Sigmoid colon (tissue), 7 donors: ENCODE results near the gene WDR33. TPM values are rescaled to one million over a fixed set of nuclear protein-coding genes. Genes with fewer than 3 reads are reported as not detected.

Experiments
- DNase-seq: peaks from one replicate; pipeline ENCODE4 v3.0.0-alpha.2; 2019
- H3K27ac ChIP-seq, 4 donors: fragments of 200-600 bp; sonication (generic); one replicate each; pipeline ENCODE4 v1.5.1; 2016 to 2019; ENCODE audit warnings: mild to moderate bottlenecking in 1 of 4
- H3K27me3 ChIP-seq, 3 donors: fragments of 200-600 bp; sonication (generic); one replicate each; pipeline ENCODE4 v1.5.1; 2019; ENCODE audit warnings: mild to moderate bottlenecking in 1 of 3
- H3K36me3 ChIP-seq, 4 donors: fragments of 200-600 bp; sonication (generic); one replicate each; pipeline ENCODE4 v1.5.1; 2016 to 2019
- H3K4me1 ChIP-seq, 4 donors: fragments of 200-600 bp; sonication (generic); one replicate each; pipeline ENCODE4 v1.5.1; 2017 to 2019
- H3K4me3 ChIP-seq, 4 donors: fragments of 200-600 bp; sonication (generic); one replicate each; pipeline ENCODE4 v1.5.1; 2017 to 2019; ENCODE audit warnings: mild to moderate bottlenecking in 2 of 4, moderate library complexity in 1 of 4
- H3K9me3 ChIP-seq, 4 donors: fragments of 200-600 bp in 3 of 4; sonication (generic) in 3 of 4; one replicate each; pipeline versions ENCODE4 v1.5.1 to v1.6.1; 2013 to 2019
- CTCF ChIP-seq, 4 experiments: fragments of 450-650 bp in 3 of 4; fragments of 200-600 bp in 1 of 4; IDR thresholded peaks; one replicate each; pipeline ENCODE4 v1.5.1; 2016 to 2019; ENCODE audit warnings: antibody characterized with exemption in 4 of 4, mild to moderate bottlenecking in 3 of 4, moderate library complexity in 2 of 4
- EP300 ChIP-seq, 4 donors: sonication (generic); formaldehyde crosslinking; IDR thresholded peaks; one replicate each; pipeline ENCODE4 v1.6.1; 2017; ENCODE audit warnings: antibody characterized with exemption in 4 of 4
- POLR2A ChIP-seq, 2 donors: fragments of 450-650 bp; IDR thresholded peaks; one replicate each; pipeline ENCODE4 v1.6.1; 2016; ENCODE audit warnings: antibody characterized with exemption in 2 of 2, mild to moderate bottlenecking in 2 of 2, moderate library complexity in 2 of 2
- POLR2AphosphoS5 ChIP-seq, 4 donors: sonication (generic); formaldehyde crosslinking; IDR thresholded peaks; one replicate each; pipeline ENCODE4 v1.6.1; 2017; ENCODE audit warnings: antibody characterized with exemption in 4 of 4
- WGBS, 2 donors: extraction: QIAGEN DNeasy Blood & Tissue Kit; methylation state at CpG; one replicate each; pipeline ENCODE4 v1.1.7; 2013; 5-methylcytosine and 5-hydroxymethylcytosine counted together
- intact Hi-C: fragments of 100-400 bp; cut with DNase I; formaldehyde crosslinking; loops from one replicate; pipeline ENCODE4 v1.15.1; 2023
- polyA plus RNA-seq, 3 donors: library from polyadenylated mRNA; stranded (reverse); fragments of 200-250 nt; gene quantifications; one replicate each; pipeline ENCODE4 v1.2.3, GENCODE V29; 2013
- total RNA-seq, 4 donors: library from RNA; depleted of rRNA; stranded (reverse); fragments of >200 nt; gene quantifications; one replicate each; pipeline ENCODE4 v1.1.0, GENCODE V29; 2016
- donor health status: healthy with polysubstance abuse.
- donor health status: Bipolar disorder and iron deficiency.
- donor health status: healthy.

WDR33 gene
- total and polyA plus RNA-seq, 7 donors: 8.3 to 45.2 (median 37.8) TPM

DNA sequence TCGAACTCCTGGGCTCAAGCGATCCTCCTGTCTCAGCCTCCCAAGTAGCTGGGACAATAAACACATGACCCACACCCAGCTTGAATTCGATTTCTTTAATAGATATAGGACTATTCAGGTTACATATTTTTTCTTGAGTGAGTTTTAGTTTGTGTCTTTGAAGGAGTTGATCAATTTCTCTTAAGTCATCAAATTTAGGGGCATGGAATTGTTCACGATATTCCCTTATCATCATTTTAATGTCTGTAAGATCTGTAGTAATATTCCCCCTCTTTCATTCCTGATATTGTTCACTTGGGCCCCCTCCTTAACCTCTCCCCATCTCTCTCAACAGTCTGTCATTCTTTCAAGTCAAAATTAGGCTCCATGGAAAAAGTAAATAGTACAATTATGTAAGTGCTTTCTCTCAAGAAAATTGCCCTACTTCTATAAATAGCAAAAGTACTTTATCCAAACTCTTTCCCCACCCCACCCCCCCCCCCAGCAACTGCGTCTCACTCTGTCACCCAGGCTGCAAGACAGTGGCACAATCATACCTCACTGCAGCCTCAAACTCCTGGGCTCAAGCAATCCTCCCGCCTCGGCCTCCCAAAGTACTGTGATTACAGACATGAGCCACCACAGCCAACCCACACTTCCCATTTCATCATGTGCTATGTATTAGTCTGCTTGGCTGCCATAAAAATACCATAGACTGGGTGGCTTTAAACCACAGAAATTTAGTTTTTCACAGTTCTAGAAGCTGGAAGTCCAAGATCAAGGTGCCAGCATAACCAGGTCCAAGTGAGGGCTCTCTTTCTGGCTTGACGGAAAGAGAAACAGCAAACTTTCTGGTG lies 20.1 kb downstream of the WDR33 start:
- intact Hi-C loops: no loop called here
- 94% methylated on average over 8 of the region's 8 CpGs for WGBS, 2 donors
- Histone ChIP-seq H3K9me3 (no peaks in the 10 kb centered on the region), H3K27ac (no peak overlapping the region), H3K27me3 (no peaks in the 10 kb centered on the region), H3K4me3 (no peak overlapping the region), H3K36me3 (no peaks in the 10 kb centered on the region), H3K4me1 (peaks cover 0 to 28% (median 13%) of the 10 kb centered on the region in 4 donors)
- TF ChIP-seq POLR2A (IDR thresholded peaks at IDR 0.05) (no peak), EP300 (IDR thresholded peaks at IDR 0.05) (no peak), POLR2AphosphoS5 (IDR thresholded peaks at IDR 0.05) (no peak), CTCF (IDR thresholded peaks at IDR 0.05) (no peak)
- no peak for DNase-seq

- H3K27ac ChIP-seq: no peak overlapping the region
- WGBS, 2 donors: 96 to 99% methylated on average over 6 of the region's 6 CpGs
- intact Hi-C loops: no loop called here
- H3K36me3 ChIP-seq: no peaks in the 10 kb centered on the region
- no peak overlapping the region for H3K4me3 ChIP-seq
- no peaks in the 10 kb centered on the region for H3K9me3 ChIP-seq
- no peak for TF ChIP-seq POLR2AphosphoS5 (IDR thresholded peaks at IDR 0.05)
- no peak for TF ChIP-seq POLR2A (IDR thresholded peaks at IDR 0.05)
- no peak for TF ChIP-seq EP300 (IDR thresholded peaks at IDR 0.05)
- no peak for TF ChIP-seq CTCF (IDR thresholded peaks at IDR 0.05)
- peaks cover 0 to 34% (median 13%) of the 10 kb centered on the region in 4 donors for H3K4me1 ChIP-seq
- no peaks in the 10 kb centered on the region for H3K27me3 ChIP-seq
- DNase-seq: no peak
These were observed 24.7 kb downstream of the WDR33 start for GRCh38 chr2:127786048-127786809.

DNA sequence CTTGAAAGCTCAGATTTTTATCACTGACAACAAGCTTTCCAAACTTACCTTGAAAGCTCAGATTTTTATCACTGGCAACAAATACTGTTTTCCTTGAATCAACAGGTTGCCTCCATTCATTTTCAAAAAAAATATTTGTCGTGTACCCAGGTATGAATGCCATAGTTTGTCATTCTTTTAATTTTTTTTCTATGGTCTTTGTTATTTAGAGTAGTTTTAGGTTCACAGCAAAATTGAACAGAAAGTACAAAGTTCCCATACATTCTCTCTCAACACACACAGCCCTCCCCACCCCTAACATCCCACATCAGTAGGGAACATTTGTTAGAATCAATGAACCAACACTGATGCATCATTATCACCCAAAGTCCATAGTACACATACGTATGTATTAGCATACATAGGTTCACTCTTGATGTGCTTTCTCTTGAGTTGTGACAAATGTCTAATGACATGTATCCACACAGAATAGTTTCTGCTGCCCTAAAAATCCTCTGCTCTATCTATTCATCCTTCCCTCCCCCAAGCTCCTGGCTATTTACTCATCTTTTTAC lies 25.9 kb downstream of the WDR33 start:
- Histone ChIP-seq H3K27ac (no peak overlapping the region), H3K36me3 (no peaks in the 10 kb centered on the region), H3K9me3 (no peaks in the 10 kb centered on the region), H3K4me3 (no peak overlapping the region), H3K4me1 (peaks cover 0 to 23% (median 14%) of the 10 kb centered on the region in 4 donors), H3K27me3 (no peaks in the 10 kb centered on the region)
- WGBS, 2 donors: 68 to 83% methylated on average over 2 of the region's 2 CpGs
- intact Hi-C loops: no loop called here
- TF ChIP-seq POLR2AphosphoS5 (IDR thresholded peaks at IDR 0.05) (no peak), POLR2A (IDR thresholded peaks at IDR 0.05) (no peak), EP300 (IDR thresholded peaks at IDR 0.05) (no peak), CTCF (IDR thresholded peaks at IDR 0.05) (no peak)
- no peak for DNase-seq

GRCh38 chr2:127783101-127783500 lies 27.9 kb downstream of the WDR33 start:
- H3K4me3 ChIP-seq: no peak overlapping the region
- no peaks in the 10 kb centered on the region for H3K36me3 ChIP-seq
- H3K27ac ChIP-seq: no peak overlapping the region
- no peaks in the 10 kb centered on the region for H3K27me3 ChIP-seq
- intact Hi-C loops: no loop called here
- H3K9me3 ChIP-seq: no peaks in the 10 kb centered on the region
- no peak for TF ChIP-seq CTCF (IDR thresholded peaks at IDR 0.05)
- TF ChIP-seq EP300 (IDR thresholded peaks at IDR 0.05): no peak
- no peak for TF ChIP-seq POLR2AphosphoS5 (IDR thresholded peaks at IDR 0.05)
- TF ChIP-seq POLR2A (IDR thresholded peaks at IDR 0.05): no peak
- H3K4me1 ChIP-seq: peaks cover 0 to 26% (median 17%) of the 10 kb centered on the region in 4 donors
- DNase-seq: no peak
